ENCODE measurements around the gene SIX5. TPM values are rescaled to one million over a fixed set of nuclear protein-coding genes. Genes with fewer than 3 reads are reported as not detected.

Gene SIX5
- polyA plus RNA-seq, 2 of the 4 experiments (the other 2 are of a cell fraction): 8.9 to 24.7 TPM

- H3K27ac ChIP-seq: no peak overlapping the region
- no peak overlapping the region for H3K4me2 ChIP-seq
- H3K9me3 ChIP-seq: no peaks in the 10 kb centered on the region
- ChIA-PET POLR2A (no interaction called here), CTCF (interaction anchor here (1.0 to 9.5 kb wide), 8 partner anchors 9 to 121 kb away, joined by 3 to 68 read pairs (median 4); partner anchors contain the start of genes FBXO46, FOXA3, QPCTL and SIX5)
- ATAC-seq (peak; percentile 20 to 38; a peak in 3 of 6 replicates), FAIRE-seq (no peak), DNase-seq (ENCODE audit: low read depth in 1 of 2, low spot score in 1 of 2) (no peak)
- no peaks in the 10 kb centered on the region for H3K4me1 ChIP-seq
- 53% methylated on average over 4 of the region's 4 CpGs for WGBS (ENCODE audit: missing lambda C conversion rate)
- no peak for TF ChIP-seq BHLHE40 (IDR thresholded peaks at IDR 0.05; ENCODE audit: low read depth, low read length)
- no peak for TF ChIP-seq ELK1 (IDR thresholded peaks at IDR 0.05; ENCODE audit: low read depth, low read length)
- no peak for TF ChIP-seq RAD21 (conservative IDR thresholded peaks at IDR 0.05 in 1 of 2, IDR thresholded peaks at IDR 0.05 in 1 of 2)
- no peak for TF ChIP-seq NR3C1 (IDR thresholded peaks at IDR 0.05)
- no peak for TF ChIP-seq MAFK (IDR thresholded peaks at IDR 0.05; ENCODE audit: partially characterized antibody)
- TF ChIP-seq ESRRA (IDR thresholded peaks at IDR 0.05; ENCODE audit: borderline replicate concordance, low read length): no peak
- TF ChIP-seq HOXB5 (CRISPR knock-in tag; IDR thresholded peaks at IDR 0.05): no peak
- no peak for TF ChIP-seq PHF8 (IDR thresholded peaks at IDR 0.05; ENCODE audit: borderline replicate concordance, low read depth)
- no peak overlapping the region for H3K4me3 ChIP-seq
Observed at GRCh38 chr19:45742969-45743368, 26.1 kb downstream of the SIX5 start.

GRCh38 chr19:45739498-45740439, 29.3 kb downstream of the SIX5 start:
- DNase-seq (ENCODE audit: low read depth in 1 of 2, low spot score in 1 of 2) (peak in 1 of 2 experiments; percentile 55), ATAC-seq (peak; percentile 48 to 64; a peak in 3 of 6 replicates), FAIRE-seq (no peak)
- Histone ChIP-seq H3K9me3 (no peaks in the 10 kb centered on the region), H3K4me1 (peaks cover 7% of the 10 kb centered on the region; the same call in 1 of the 3 replicates), H3K4me3 (no peak overlapping the region), H3K27ac (no peak overlapping the region), H3K4me2 (no peak overlapping the region)
- ChIA-PET CTCF (interaction anchor here (0.6 to 9.5 kb wide), 7 partner anchors 9 to 78 kb away, joined by 3 to 68 read pairs (median 3); partner anchors contain the start of gene FBXO46), POLR2A (interaction anchor here (1.4 kb wide), 3 partner anchors 23 to 47 kb away, joined by 3 to 6 read pairs (median 3); partner anchors contain the start of genes QPCTL and SIX5)
- TF ChIP-seq NPAS2 (CRISPR knock-in tag; IDR thresholded peaks at IDR 0.05; ENCODE audit: borderline replicate concordance) (no peak), CEBPB (IDR thresholded peaks at IDR 0.05) (peak in 1 of 2 experiments; percentile 10; a peak in 1 of 4 replicates)
- 81% methylated on average over 10 of the region's 10 CpGs for WGBS (ENCODE audit: missing lambda C conversion rate)

- ATAC-seq: no peak
Observed at GRCh38 chr19:45733160-45733810, 35.8 kb downstream of the SIX5 start, which contains the start of gene MEIOSIN. Gene MEIOSIN, plus strand, starts transcription at chr19:45733439. Its CDS starts 1,938 bp downstream, at chr19:45735377.

More at GRCh38 chr19:45733160-45733810, 35.8 kb downstream of the SIX5 start, which contains the start of gene MEIOSIN:
- Histone ChIP-seq H3K4me3 (no peak within 1 kb of the TSS), H3K27ac (no peak within 1 kb of the TSS), H3K9me3 (no peaks in the 10 kb centered on the region), H3K4me1 (peaks cover 27% of the 10 kb centered on the region), H3K4me2 (no peak within 1 kb of the TSS)
- DNase-seq (ENCODE audit: low read depth in 1 of 2, low spot score in 1 of 2): no peak
- POLR2A ChIA-PET: no interaction called here
- TF ChIP-seq SREBF2 (IDR thresholded peaks at IDR 0.05) (no peak), USF2 (IDR thresholded peaks at IDR 0.05) (no peak), CTCF (IDR thresholded peaks at IDR 0.05) (no peak), CEBPB (IDR thresholded peaks at IDR 0.05) (no peak), TP53 (CRISPR knock-in tag; IDR thresholded peaks at IDR 0.05) (no peak), ELK1 (IDR thresholded peaks at IDR 0.05; ENCODE audit: low read depth, low read length) (no peak), BHLHE40 (IDR thresholded peaks at IDR 0.05; ENCODE audit: low read depth, low read length) (no peak), HOXB13 (CRISPR knock-in tag; IDR thresholded peaks at IDR 0.05; ENCODE audit: low read depth) (no peak), FOXS1 (CRISPR knock-in tag; IDR thresholded peaks at IDR 0.05) (no peak)
- WGBS (ENCODE audit: missing lambda C conversion rate): 94% methylated on average over 59 of the region's 59 CpGs
- FAIRE-seq: no peak
- CTCF ChIA-PET: interaction anchor here (0.8 to 3.9 kb wide), 9 partner anchors 10 to 142 kb away, joined by 3 to 25 read pairs (median 3); partner anchors contain the start of gene SIX5

Data from A549 (cell line).